K562 (cell line): ENCODE data around the gene MRPS5. TPM values are rescaled to one million over a fixed set of nuclear protein-coding genes. Genes with fewer than 3 reads are reported as not detected.

Experiments used
- ATAC-seq: fragments of 200-7000 bp; cut with Tn5 transposase; 3 replicates; pipeline ENCODE4 v1.9.1; 2020; ENCODE audit warnings: moderate library complexity
- BruUV-seq: library from RNA; stranded (reverse); fragments of 400-500 nt; replicated peaks from 2 replicates; lab custom pipeline; 2021; lab: Mats Ljungman, UMichigan
- CTCF ChIA-PET: fragments of 300-600 bp; formaldehyde crosslinking; extraction: SDS; loops from one replicate; lab custom pipeline; 2021; ENCODE audit warnings: low intra/inter-chr PET ratio; lab: Yijun Ruan, JAX
- POLR2A ChIA-PET: fragments of 300-600, 350-650 bp; sonication (Branson Sonifier 250); formaldehyde crosslinking; extraction: SDS; loops from one replicate; lab custom pipeline; 2021; ENCODE audit warnings: antibody characterized with exemption, inconsistent platforms; lab: Yijun Ruan, JAX
- DNase-seq, 4 experiments: peaks; one replicate each; pipeline versions ENCODE4 v3.0.0 to v3.0.0-alpha.2; 2011 to 2018; ENCODE audit warnings: low spot score in 3 of 4, mixed read lengths in 3 of 4; ENCODE audit errors: extremely low read depth in 1 of 4
- FAIRE-seq: peaks from 2 replicates; lab custom pipeline; 2011; peaks lifted over from hg19 to GRCh38; lab: Jason Lieb, UNC
- H2AFZ ChIP-seq: 2 replicates; pipeline ENCODE4 v1.6.0; 2011; ENCODE audit warnings: low read depth, low read length, control low read depth, inconsistent platforms
- H3K27ac ChIP-seq: fragments of 200-600 bp; 3 replicates; pipeline ENCODE4 v1.8.0; 2011; ENCODE audit warnings: low read depth, mild to moderate bottlenecking, control low read depth, inconsistent platforms, low read length, moderate library complexity, mixed read lengths; ENCODE audit errors: extremely low read depth
- H3K27me3 ChIP-seq, 2 experiments: fragments of 300-600 bp in 1 of 2; 2 replicates in 1 of 2; 3 replicates in 1 of 2; pipeline versions ENCODE4 v1.6.0 to v1.8.0; 2011; ENCODE audit warnings: inconsistent platforms in 2 of 2, low read length in 2 of 2, mild to moderate bottlenecking in 1 of 2, mixed read lengths in 1 of 2, moderate library complexity in 1 of 2; ENCODE audit not compliant: control insufficient read depth in 2 of 2, insufficient read depth in 2 of 2
- H3K36me3 ChIP-seq: fragments of 300-600 bp; 3 replicates; pipeline ENCODE4 v1.8.0; 2011; ENCODE audit warnings: mild to moderate bottlenecking, low read length, inconsistent platforms; ENCODE audit not compliant: control insufficient read depth, insufficient read depth
- H3K4me1 ChIP-seq, 2 experiments: fragments of 200-600 bp in 1 of 2; replicated peaks in 1 of 2; 2 replicates in 1 of 2; 3 replicates in 1 of 2; pipeline versions ENCODE4 v1.5.1 to v1.8.0; 2011; ENCODE audit warnings: inconsistent platforms in 2 of 2, low read length in 2 of 2, mild to moderate bottlenecking in 1 of 2, mixed read lengths in 1 of 2, moderate library complexity in 1 of 2; ENCODE audit not compliant: control insufficient read depth in 2 of 2, insufficient read depth in 2 of 2
- H3K4me2 ChIP-seq: 2 replicates; pipeline ENCODE4 v1.6.1; 2011; ENCODE audit warnings: low read length, control low read depth, inconsistent platforms, mixed read lengths; ENCODE audit not compliant: insufficient read depth
- H3K4me3 ChIP-seq: fragments of 200-600 bp; sonication (generic), shearing (Covaris generic); 2 replicates; pipeline ENCODE4 v1.5.1; 2016; ENCODE audit warnings: control low read depth, inconsistent platforms
- H3K79me2 ChIP-seq: fragments of 200-600 bp; 3 replicates; pipeline ENCODE4 v1.8.0; 2011; ENCODE audit warnings: low read length, inconsistent platforms; ENCODE audit not compliant: control insufficient read depth, insufficient read depth
- H3K9ac ChIP-seq, 2 experiments: 2 replicates each; pipeline versions ENCODE4 v1.6.0 to v1.6.1; 2011; ENCODE audit warnings: low read depth in 2 of 2, low read length in 2 of 2, control low read depth in 1 of 2, inconsistent platforms in 1 of 2, mild to moderate bottlenecking in 1 of 2, mixed read lengths in 1 of 2; ENCODE audit not compliant: insufficient read depth in 1 of 2
- H3K9me1 ChIP-seq: one replicate; pipeline ENCODE4 v1.6.0; 2011; ENCODE audit warnings: inconsistent platforms, mild to moderate bottlenecking, low read length, moderate library complexity; ENCODE audit not compliant: control insufficient read depth, insufficient read depth
- H3K9me3 ChIP-seq: replicated peaks from 2 replicates; pipeline ENCODE4 v1.5.1; 2011; ENCODE audit warnings: low read depth, low read length, inconsistent platforms; ENCODE audit not compliant: control insufficient read depth, insufficient read depth
- H4K20me1 ChIP-seq: replicated peaks from 2 replicates; pipeline ENCODE4 v1.6.1; 2011; ENCODE audit warnings: low read length, inconsistent platforms, mixed read lengths; ENCODE audit not compliant: control insufficient read depth, insufficient read depth
- ATF4 ChIP-seq: fragments of 450-650 bp; formaldehyde crosslinking; IDR thresholded peaks from 2 replicates; pipeline ENCODE4 v1.4.0; 2022; ENCODE audit warnings: mild to moderate bottlenecking, moderate library complexity
- CHD4 ChIP-seq: fragments of 200-600 bp; sonication (generic); IDR thresholded peaks from 3 replicates; pipeline ENCODE4 v1.6.1; 2012; ENCODE audit warnings: low read depth, mild to moderate bottlenecking, mixed read lengths, low read length, inconsistent platforms; ENCODE audit not compliant: insufficient read depth, insufficient replicate concordance, poor library complexity, severe bottlenecking
- E2F3 ChIP-seq: fragments of 250-450 bp; sonication (Bioruptor Pico); IDR thresholded peaks from 2 replicates; pipeline ENCODE4 v1.4.0; 2020; ENCODE audit warnings: mild to moderate bottlenecking
- GTF2F1 ChIP-seq: IDR thresholded peaks from 2 replicates; pipeline ENCODE4 v1.6.1; 2011; ENCODE audit warnings: low read depth, low read length, improper control_type of control experiment
- MCM3 ChIP-seq: fragments of 450-650 bp; IDR thresholded peaks from 2 replicates; pipeline ENCODE4 v1.6.1; 2016
- PATZ1 ChIP-seq: fragments of 250-450 bp; sonication (Bioruptor Pico); IDR thresholded peaks from 2 replicates; pipeline ENCODE4 v1.5.0; 2020; ENCODE audit warnings: mild to moderate bottlenecking, borderline replicate concordance
- RFX7 ChIP-seq: fragments of 250-450 bp; sonication (Bioruptor Pico); IDR thresholded peaks from 2 replicates; pipeline ENCODE4 v1.5.1; 2021; ENCODE audit warnings: mild to moderate bottlenecking
- TBP ChIP-seq: optimal IDR thresholded peaks from 2 replicates; pipeline ENCODE3; 2011; ENCODE audit warnings: low read depth, low read length, improper control_type of control experiment
- THRAP3 ChIP-seq: fragments of 450-650 bp; IDR thresholded peaks from 2 replicates; pipeline ENCODE4 v1.6.1; 2016; ENCODE audit warnings: mild to moderate bottlenecking, inconsistent platforms, borderline replicate concordance
- ZBTB2 ChIP-seq: fragments of 450-650 bp; IDR thresholded peaks from 2 replicates; pipeline ENCODE4 v1.6.1; 2016; ENCODE audit warnings: antibody characterized with exemption
- ZBTB43 ChIP-seq: sonication (generic); formaldehyde crosslinking; IDR thresholded peaks from 2 replicates; pipeline ENCODE4 v1.8.0; 2023; ENCODE audit warnings: mild to moderate bottlenecking, missing genetic modification reagents
- ZBTB5 ChIP-seq: fragments of 450-650 bp; IDR thresholded peaks from 2 replicates; pipeline ENCODE4 v1.6.1; 2017; ENCODE audit warnings: antibody characterized with exemption
- ZNF668 ChIP-seq: fragments of 250-450 bp; sonication (Bioruptor Pico); IDR thresholded peaks from 2 replicates; pipeline ENCODE4 v1.8.0; 2022; ENCODE audit warnings: mild to moderate bottlenecking, inconsistent platforms
- WGBS: fragments of 100-300 bp; shearing (Covaris generic); methylation state at CpG from one replicate; pipeline ENCODE4 v1.1.6; 2016; ENCODE audit warnings: low coverage, mixed read lengths; ENCODE audit not compliant: insufficient coverage; ENCODE audit errors: missing lambda C conversion rate; 5-methylcytosine and 5-hydroxymethylcytosine counted together
- in situ Hi-C: fragments of 300-500 bp; cut with MboI; formaldehyde crosslinking; loops from 4 replicates; pipeline ENCODE4 v1.15.0; 2018; ENCODE audit warnings: inconsistent platforms, mixed read lengths
- intact Hi-C: fragments of 100-400 bp; cut with micrococcal nuclease; formaldehyde crosslinking; loops from 2 replicates; pipeline ENCODE4 v1.14.2; 2022
- polyA plus RNA-seq, 8 experiments: library from polyadenylated mRNA; depleted of rRNA in 4 of 8; stranded (reverse) in 5 of 8; unstranded in 3 of 8; fragments of >200 nt; fragmentation: Nextera tagmentation in 2 of 8; fragmentation: Illumina TruSeq in 1 of 8; extraction: Ambion mirVana in 2 of 8; extraction: Trizol in 1 of 8; gene quantifications; 2 replicates each; pipeline versions ENCODE4 v1.2.1 to v1.2.3, GENCODE V29; 2011 to 2014; ENCODE audit warnings: inconsistent platforms in 1 of 8, missing spikeins in 1 of 8
- total RNA-seq, 7 experiments: library from RNA; depleted of rRNA in 6 of 7; stranded (reverse); fragments of >200 nt in 6 of 7; fragmentation: Illumina TruSeq in 2 of 7; extraction: Trizol in 2 of 7; gene quantifications; 2 replicates each; pipeline versions ENCODE4 v1.2.1 to v1.2.3, GENCODE V29; 2011 to 2021; ENCODE audit warnings: low replicate concordance in 1 of 7

MRPS5 gene
- total and polyA plus RNA-seq, 9 of the 15 experiments (the other 6 are each of a cell fraction or from before 2014, with no cell fraction given), result 85.0 to 162 (median 118) TPM

- Histone ChIP-seq H3K79me2 (no peaks in the 10 kb centered on the region), H3K9me3 (no peaks in the 10 kb centered on the region), H4K20me1 (peaks cover 5% of the 10 kb centered on the region; the same call in 1 of the 2 replicates), H3K9ac (no peak overlapping the region), H3K4me3 (no peak overlapping the region), H2AFZ (no peak overlapping the region), H3K27me3 (peaks cover 20 to 51% of the 10 kb centered on the region in 2 experiments), H3K36me3 (no peaks in the 10 kb centered on the region), H3K4me2 (no peak overlapping the region), H3K27ac (no peak overlapping the region), H3K9me1 (no peaks in the 10 kb centered on the region), H3K4me1 (no peaks in the 10 kb centered on the region)
- ChIA-PET POLR2A (interaction anchor here (1.1 to 1.6 kb wide), 2 partner anchors 15 to 23 kb away, joined by 3 to 5 read pairs; no protein-coding TSS in a partner anchor), CTCF (no interaction called here)
- WGBS, result under 1% methylated on average over 9 of the region's 12 CpGs
- no peak for DNase-seq
- in situ Hi-C loops, result no loop called here
- intact Hi-C loops, result no loop called here
- FAIRE-seq, result no peak
- no peak for ATAC-seq
- no TSS peak for BruUV-seq
- no peak for TF ChIP-seq THRAP3
- TF ChIP-seq E2F3, result no peak
- TF ChIP-seq ZBTB5, result no peak
- no peak for TF ChIP-seq PATZ1 (CRISPR knock-in tag)
- no peak for TF ChIP-seq ATF4 (CRISPR knock-in tag)
- no peak for TF ChIP-seq ZBTB43 (CRISPR knock-in tag)
- TF ChIP-seq ZNF668 (CRISPR knock-in tag), result no peak
- no peak for TF ChIP-seq RFX7 (CRISPR knock-in tag)
- no peak for TF ChIP-seq GTF2F1
- TF ChIP-seq MCM3, result no peak
- no peak for TF ChIP-seq CHD4
- TF ChIP-seq TBP, result no peak
- TF ChIP-seq ZBTB2, result no peak
These were observed 58.3 kb downstream of the MRPS5 start for GRCh38 chr2:95063086-95063958.
